Tibial artery (tissue), 4 donors: ENCODE data around the gene ACTC1.
"Not testable (repeated sequence)": the region's sequence is repeated elsewhere in the genome, so short reads cannot be mapped to it uniquely, and the experiment has no call there.

Source experiments
- DNase-seq, 2 donors: peaks; one replicate each; pipeline ENCODE4 v3.0.0-alpha.2; 2019
- H3K27ac ChIP-seq, 2 donors: fragments of 200-600 bp; sonication (generic) in 1 of 2; 1 replicate in 1 of 2; 2 replicates in 1 of 2; pipeline ENCODE4 v1.5.1; 2018 to 2019; ENCODE audit warnings: mild to moderate bottlenecking in 1 of 2
- H3K27me3 ChIP-seq, 2 donors: fragments of 200-600 bp; sonication (generic) in 1 of 2; one replicate each; pipeline versions ENCODE4 v1.5.1 to v1.6.0; 2016 to 2019
- H3K36me3 ChIP-seq, 3 donors: fragments of 200-600 bp; sonication (generic) in 2 of 3; one replicate each; pipeline ENCODE4 v1.5.1; 2016 to 2019; ENCODE audit warnings: mild to moderate bottlenecking in 2 of 3
- H3K4me1 ChIP-seq, 4 donors: fragments of 200-600 bp; sonication (generic) in 2 of 4; 1 replicate in 3 of 4; 2 replicates in 1 of 4; pipeline ENCODE4 v1.5.1; 2016 to 2019
- H3K4me3 ChIP-seq, 2 donors: fragments of 200-600 bp; sonication (generic) in 1 of 2; 1 replicate in 1 of 2; 2 replicates in 1 of 2; pipeline ENCODE4 v1.5.1; 2018 to 2019; ENCODE audit warnings: mild to moderate bottlenecking in 2 of 2
- H3K9me3 ChIP-seq, 3 donors: fragments of 200-600 bp; sonication (generic) in 1 of 3; one replicate each; pipeline ENCODE4 v1.5.1; 2016 to 2019
- intact Hi-C: fragments of 100-400 bp; cut with DNase I; formaldehyde crosslinking; loops from one replicate; pipeline ENCODE4 v1.15.0; 2023; ENCODE audit warnings: low total_unique reads
- TF ChIP-seq, protein P1 (sequence below), 2 experiments: fragments of 200-600 bp in 1 of 2; fragments of 450-650 bp in 1 of 2; IDR thresholded peaks; one replicate each; pipeline ENCODE4 v1.5.1; 2017 to 2019; ENCODE audit warnings: antibody characterized with exemption in 2 of 2, mild to moderate bottlenecking in 1 of 2, moderate library complexity in 1 of 2

ACTC1 gene

DNA sequence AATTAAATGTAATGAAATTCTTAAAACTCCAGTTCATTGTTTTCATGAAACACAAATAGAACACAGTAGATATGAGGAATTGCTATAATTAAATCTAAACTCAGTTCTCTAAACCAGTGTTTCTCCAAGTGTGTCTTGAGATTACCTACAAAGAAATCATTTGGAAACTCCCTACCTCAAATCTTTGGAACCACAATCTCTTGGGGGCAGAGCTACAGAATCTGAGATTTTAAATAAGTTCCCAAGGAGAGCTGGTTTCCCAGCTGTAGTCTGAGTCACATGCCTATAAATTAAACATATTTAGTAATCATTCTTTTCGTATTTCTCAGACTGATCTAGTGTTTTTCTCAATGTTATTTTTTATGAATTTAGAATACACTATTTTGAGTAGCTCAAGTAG, 17.0 kb upstream of the ACTC1 start:
- Histone ChIP-seq H3K36me3 (no peaks in the 10 kb centered on the region), H3K27me3 (no peaks in the 10 kb centered on the region), H3K27ac (peak overlapping the region; percentile 73 to 79), H3K9me3 (no peaks in the 10 kb centered on the region), H3K4me1 (peaks cover 0 to 45% (median 21%) of the 10 kb centered on the region in 4 donors), H3K4me3 (no peak overlapping the region)
- no peak for DNase-seq
- TF ChIP-seq, protein P1, sequence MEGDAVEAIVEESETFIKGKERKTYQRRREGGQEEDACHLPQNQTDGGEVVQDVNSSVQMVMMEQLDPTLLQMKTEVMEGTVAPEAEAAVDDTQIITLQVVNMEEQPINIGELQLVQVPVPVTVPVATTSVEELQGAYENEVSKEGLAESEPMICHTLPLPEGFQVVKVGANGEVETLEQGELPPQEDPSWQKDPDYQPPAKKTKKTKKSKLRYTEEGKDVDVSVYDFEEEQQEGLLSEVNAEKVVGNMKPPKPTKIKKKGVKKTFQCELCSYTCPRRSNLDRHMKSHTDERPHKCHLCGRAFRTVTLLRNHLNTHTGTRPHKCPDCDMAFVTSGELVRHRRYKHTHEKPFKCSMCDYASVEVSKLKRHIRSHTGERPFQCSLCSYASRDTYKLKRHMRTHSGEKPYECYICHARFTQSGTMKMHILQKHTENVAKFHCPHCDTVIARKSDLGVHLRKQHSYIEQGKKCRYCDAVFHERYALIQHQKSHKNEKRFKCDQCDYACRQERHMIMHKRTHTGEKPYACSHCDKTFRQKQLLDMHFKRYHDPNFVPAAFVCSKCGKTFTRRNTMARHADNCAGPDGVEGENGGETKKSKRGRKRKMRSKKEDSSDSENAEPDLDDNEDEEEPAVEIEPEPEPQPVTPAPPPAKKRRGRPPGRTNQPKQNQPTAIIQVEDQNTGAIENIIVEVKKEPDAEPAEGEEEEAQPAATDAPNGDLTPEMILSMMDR (IDR thresholded peaks at IDR 0.05), result no peak
- intact Hi-C loops, result no loop called here

DNA sequence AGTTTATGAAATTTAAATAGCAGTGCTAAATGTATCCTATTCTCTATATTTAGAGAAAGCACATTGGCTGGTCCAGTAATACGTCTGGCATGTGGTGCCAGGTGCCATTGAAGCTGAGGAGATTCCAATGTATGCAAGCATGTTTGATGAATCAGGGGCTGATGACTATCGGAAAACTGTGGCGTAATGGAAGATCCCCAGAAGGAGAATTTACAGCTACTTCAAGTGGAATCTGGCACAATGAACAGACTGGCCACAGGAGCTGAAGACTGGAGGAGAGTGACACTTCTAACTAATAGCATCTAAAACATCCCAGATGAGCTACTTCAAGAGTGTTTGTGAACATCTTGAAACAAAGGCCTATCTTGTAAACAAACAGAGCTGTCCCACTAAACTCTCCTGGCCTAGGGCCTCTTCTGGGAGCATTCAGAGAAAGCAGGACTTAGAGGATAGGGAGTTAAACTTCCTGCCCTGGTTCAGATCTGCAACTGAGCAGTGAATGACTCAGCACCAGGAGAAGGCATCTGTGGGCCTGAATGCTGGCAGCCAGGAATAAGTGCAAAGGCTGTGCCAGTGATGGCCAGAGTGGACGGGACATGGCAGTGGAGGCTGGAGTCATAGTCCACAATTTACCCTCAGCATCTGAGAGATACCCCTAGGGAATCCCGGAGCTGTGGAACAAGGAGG, 15.2 kb upstream of the ACTC1 start:
- TF ChIP-seq, protein P1 (IDR thresholded peaks at IDR 0.05), result no peak
- H3K36me3 ChIP-seq, result no peaks in the 10 kb centered on the region
- DNase-seq, result peak in 1 of 2 donors; percentile 83
- H3K4me3 ChIP-seq, result no peak overlapping the region
- intact Hi-C loops, result no loop called here
- peaks cover 0 to 45% (median 21%) of the 10 kb centered on the region in 4 donors for H3K4me1 ChIP-seq
- no peaks in the 10 kb centered on the region for H3K27me3 ChIP-seq
- no peaks in the 10 kb centered on the region for H3K9me3 ChIP-seq
- H3K27ac ChIP-seq, result peak overlapping the region; percentile 73 to 79

DNA sequence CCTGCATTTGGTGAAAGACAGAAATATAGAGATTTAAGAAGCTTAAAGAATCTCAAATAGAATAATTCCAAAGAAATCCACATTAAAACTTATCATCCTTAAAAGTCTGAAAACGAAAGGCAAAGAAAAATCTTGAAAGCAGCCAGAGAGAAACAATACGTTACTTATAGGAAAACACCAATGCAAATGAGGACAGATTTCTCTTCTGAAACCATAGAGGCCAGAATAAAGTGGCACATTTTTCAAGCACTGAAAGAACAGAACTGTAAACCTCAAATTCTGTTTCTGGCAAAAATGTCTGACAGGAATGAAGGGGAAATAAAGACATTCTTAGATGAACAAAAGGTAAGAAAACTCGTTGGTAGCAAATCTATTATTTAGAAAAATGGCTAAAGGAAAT, 13.8 kb upstream of the ACTC1 start:
- DNase-seq, result no peak
- Histone ChIP-seq H3K27ac (peak overlapping the region in 1 of 2 donors; percentile 79), H3K36me3 (no peaks in the 10 kb centered on the region), H3K4me1 (peaks cover 0 to 45% (median 21%) of the 10 kb centered on the region in 4 donors), H3K27me3 (no peaks in the 10 kb centered on the region), H3K9me3 (no peaks in the 10 kb centered on the region), H3K4me3 (no peak overlapping the region)
- intact Hi-C loops, result no loop called here
- TF ChIP-seq, protein P1 (IDR thresholded peaks at IDR 0.05), result no peak

DNA sequence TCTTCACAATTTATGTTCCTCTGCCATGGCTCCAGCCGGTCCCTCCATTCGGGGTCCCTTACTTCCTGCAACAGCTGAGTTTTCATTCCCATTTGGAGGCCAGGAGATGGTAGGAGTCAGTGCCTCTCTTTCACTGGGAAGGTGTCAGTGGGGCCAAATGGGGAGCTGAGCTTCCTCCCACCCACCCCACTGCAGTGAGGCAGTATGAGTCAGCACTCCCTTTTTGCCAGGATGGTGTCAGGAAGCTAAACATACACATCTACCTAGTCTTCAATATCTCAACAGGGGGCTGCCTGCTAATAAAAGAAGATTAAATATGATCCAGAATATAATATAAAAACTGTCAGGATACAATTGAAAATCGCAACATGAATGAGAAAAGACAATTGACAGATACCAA, 12.7 kb upstream of the ACTC1 start:
- no peak for DNase-seq
- Histone ChIP-seq H3K4me3 (no peak overlapping the region), H3K27ac (no peak overlapping the region), H3K9me3 (no peaks in the 10 kb centered on the region), H3K4me1 (peaks cover 0 to 34% (median 16%) of the 10 kb centered on the region in 4 donors), H3K27me3 (no peaks in the 10 kb centered on the region), H3K36me3 (no peaks in the 10 kb centered on the region)
- TF ChIP-seq, protein P1 (IDR thresholded peaks at IDR 0.05), result no peak
- intact Hi-C loops, result no loop called here

DNA sequence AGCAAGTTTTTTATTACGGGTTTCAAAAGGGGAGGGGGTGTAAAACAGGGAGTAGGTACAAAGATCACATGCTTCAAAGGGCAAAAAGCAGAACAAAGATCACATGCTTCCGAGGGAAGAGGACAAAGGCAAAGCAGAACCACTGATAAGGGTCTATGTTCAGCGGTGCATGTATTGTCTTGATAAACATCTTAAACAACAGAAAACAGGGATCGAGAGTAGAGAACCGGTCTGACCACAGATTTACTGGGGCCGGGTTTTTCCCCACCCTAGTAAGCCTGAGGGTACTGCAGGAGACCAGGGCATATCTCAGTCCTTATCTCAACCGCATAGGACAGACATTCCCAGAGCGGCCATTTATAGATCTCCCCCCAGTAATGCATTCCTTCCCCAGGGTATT, 11.9 kb upstream of the ACTC1 start:
- intact Hi-C loops, H3K27me3 ChIP-seq, DNase-seq, H3K4me3 ChIP-seq, H3K9me3 ChIP-seq, H3K27ac ChIP-seq, H3K36me3 ChIP-seq: not testable (repeated sequence)
- H3K4me1 ChIP-seq, result peaks cover 0 to 27% (median 11%) of the 10 kb centered on the region in 4 donors

DNA sequence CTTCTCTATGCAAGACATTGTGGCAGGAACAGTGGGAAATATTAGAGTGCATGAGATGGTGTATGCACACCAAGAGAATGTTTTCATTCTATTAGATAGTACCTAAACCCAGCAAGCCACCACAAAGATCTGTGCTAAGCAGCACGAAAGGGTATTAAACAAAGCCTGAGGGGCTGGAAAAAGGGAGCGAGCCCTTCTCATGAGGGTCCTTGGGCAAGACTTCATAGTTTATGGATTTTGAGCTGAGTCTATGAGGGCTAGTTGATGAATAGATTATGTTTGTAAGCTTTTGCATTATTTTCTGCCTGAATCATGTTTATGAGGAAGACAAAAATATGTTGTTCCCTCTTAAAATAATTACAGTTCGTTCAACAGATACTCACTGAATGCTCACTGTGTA, 9.4 kb upstream of the ACTC1 start:
- Histone ChIP-seq H3K36me3 (no peaks in the 10 kb centered on the region), H3K27ac (no peak overlapping the region), H3K4me1 (peaks cover 0 to 16% (median under 1%) of the 10 kb centered on the region in 4 donors), H3K27me3 (no peaks in the 10 kb centered on the region), H3K9me3 (no peaks in the 10 kb centered on the region), H3K4me3 (no peak overlapping the region)
- no peak for DNase-seq
- intact Hi-C loops, result no loop called here
- TF ChIP-seq, protein P1 (IDR thresholded peaks at IDR 0.05), result no peak
